Thyroid gland (tissue), 4 donors: ENCODE data around the gene PTPRG.

Experiments
- POLR2A ChIP-seq, 2 donors: fragments of 450-650 bp; IDR thresholded peaks; one replicate each; pipeline ENCODE4 v1.6.1; 2017; ENCODE audit warnings: antibody characterized with exemption in 2 of 2, mild to moderate bottlenecking in 2 of 2, moderate library complexity in 1 of 2
- TF ChIP-seq, protein P1 (sequence below), 6 experiments: fragments of 200-600 bp in 3 of 6; fragments of 450-650 bp in 3 of 6; sonication (generic) in 3 of 6; IDR thresholded peaks; one replicate each; pipeline ENCODE4 v1.5.1; 2016 to 2019; ENCODE audit warnings: antibody characterized with exemption in 6 of 6, mild to moderate bottlenecking in 2 of 6, inconsistent platforms in 1 of 6, moderate library complexity in 1 of 6

GRCh38 chr3:62011666-62012065 lies 450.3 kb downstream of the PTPRG start:
- TF ChIP-seq, protein P1, sequence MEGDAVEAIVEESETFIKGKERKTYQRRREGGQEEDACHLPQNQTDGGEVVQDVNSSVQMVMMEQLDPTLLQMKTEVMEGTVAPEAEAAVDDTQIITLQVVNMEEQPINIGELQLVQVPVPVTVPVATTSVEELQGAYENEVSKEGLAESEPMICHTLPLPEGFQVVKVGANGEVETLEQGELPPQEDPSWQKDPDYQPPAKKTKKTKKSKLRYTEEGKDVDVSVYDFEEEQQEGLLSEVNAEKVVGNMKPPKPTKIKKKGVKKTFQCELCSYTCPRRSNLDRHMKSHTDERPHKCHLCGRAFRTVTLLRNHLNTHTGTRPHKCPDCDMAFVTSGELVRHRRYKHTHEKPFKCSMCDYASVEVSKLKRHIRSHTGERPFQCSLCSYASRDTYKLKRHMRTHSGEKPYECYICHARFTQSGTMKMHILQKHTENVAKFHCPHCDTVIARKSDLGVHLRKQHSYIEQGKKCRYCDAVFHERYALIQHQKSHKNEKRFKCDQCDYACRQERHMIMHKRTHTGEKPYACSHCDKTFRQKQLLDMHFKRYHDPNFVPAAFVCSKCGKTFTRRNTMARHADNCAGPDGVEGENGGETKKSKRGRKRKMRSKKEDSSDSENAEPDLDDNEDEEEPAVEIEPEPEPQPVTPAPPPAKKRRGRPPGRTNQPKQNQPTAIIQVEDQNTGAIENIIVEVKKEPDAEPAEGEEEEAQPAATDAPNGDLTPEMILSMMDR (IDR thresholded peaks at IDR 0.05): no peak
- no peak for TF ChIP-seq POLR2A (IDR thresholded peaks at IDR 0.05)
